DMS53 treated with DMSO at 0.1 percent for 48 hours (cell line): ENCODE measurements around the gene MSI2.

Source experiments
- DNase-seq: peaks from one replicate; lab custom pipeline; 2025; ENCODE audit not compliant: unreplicated experiment; lab: John Stamatoyannopoulos, UW

MSI2 gene

GRCh38 chr17:57641761-57642160 lies 385.4 kb downstream of the MSI2 start:
- no peak for DNase-seq

- no peak for DNase-seq
These were observed 386.7 kb downstream of the MSI2 start for GRCh38 chr17:57643062-57643461.

- DNase-seq, result no peak
These were observed 388.0 kb downstream of the MSI2 start for GRCh38 chr17:57644326-57644725.

GRCh38 chr17:57645950-57646665 lies 389.8 kb downstream of the MSI2 start:
- DNase-seq, result no peak

GRCh38 chr17:57648720-57649119 lies 392.4 kb downstream of the MSI2 start:
- no peak for DNase-seq

GRCh38 chr17:57649191-57649590 lies 392.9 kb downstream of the MSI2 start:
- no peak for DNase-seq

- DNase-seq, result no peak
These were observed 393.6 kb downstream of the MSI2 start for GRCh38 chr17:57649731-57650484.

GRCh38 chr17:57650548-57650947 lies 394.2 kb downstream of the MSI2 start:
- DNase-seq, result no peak

- DNase-seq, result no peak
These were observed 395.1 kb downstream of the MSI2 start for GRCh38 chr17:57651451-57651850.

GRCh38 chr17:57651996-57652395 lies 395.7 kb downstream of the MSI2 start:
- DNase-seq, result no peak

- no peak for DNase-seq
These were observed 396.5 kb downstream of the MSI2 start for GRCh38 chr17:57652811-57653210.

- DNase-seq, result no peak
These were observed 397.0 kb downstream of the MSI2 start for GRCh38 chr17:57653279-57653678.

- DNase-seq, result no peak
These were observed 397.9 kb downstream of the MSI2 start for GRCh38 chr17:57654040-57654775.

GRCh38 chr17:57655553-57655952 lies 399.2 kb downstream of the MSI2 start:
- no peak for DNase-seq

- no peak for DNase-seq
These were observed 400.9 kb downstream of the MSI2 start for GRCh38 chr17:57657211-57657610.

- no peak for DNase-seq
These were observed 405.7 kb downstream of the MSI2 start for GRCh38 chr17:57662041-57662440.

- DNase-seq, result peak; percentile 85
These were observed 406.5 kb downstream of the MSI2 start for GRCh38 chr17:57662644-57663308.

GRCh38 chr17:57663326-57664070 lies 407.2 kb downstream of the MSI2 start:
- DNase-seq, result no peak

- no peak for DNase-seq
These were observed 408.8 kb downstream of the MSI2 start for GRCh38 chr17:57665128-57665527.

GRCh38 chr17:57665696-57666095 lies 409.4 kb downstream of the MSI2 start:
- no peak for DNase-seq
